Spleen (tissue), 11 donors: ENCODE data around the gene MYRF. TPM values are rescaled to one million over a fixed set of nuclear protein-coding genes. Genes with fewer than 3 reads are reported as not detected.

Experiments used
- DNase-seq: peaks from one replicate; pipeline ENCODE4 v3.0.0-alpha.2; 2020
- H3K27ac ChIP-seq, 8 donors: fragments of 200-600 bp; sonication (generic) in 7 of 8; 1 replicate in 4 of 8; 2 replicates in 4 of 8; pipeline versions ENCODE4 v1.5.0 to v1.8.0; 2016 to 2021; ENCODE audit warnings: inconsistent platforms in 4 of 8, mild to moderate bottlenecking in 4 of 8, moderate library complexity in 1 of 8
- H3K27me3 ChIP-seq, 7 donors: fragments of 200-600 bp; sonication (generic) in 6 of 7; replicated peaks in 1 of 7; 1 replicate in 4 of 7; 2 replicates in 3 of 7; pipeline versions ENCODE4 v1.5.0 to v1.8.0; 2016 to 2021; ENCODE audit warnings: inconsistent platforms in 3 of 7, mild to moderate bottlenecking in 1 of 7
- H3K36me3 ChIP-seq, 6 donors: fragments of 200-600 bp; sonication (generic) in 5 of 6; 1 replicate in 4 of 6; 2 replicates in 2 of 6; pipeline versions ENCODE4 v1.5.0 to v1.8.0; 2016 to 2021; ENCODE audit warnings: inconsistent platforms in 2 of 6
- H3K4me1 ChIP-seq, 6 donors: fragments of 200-600 bp; sonication (generic) in 5 of 6; 1 replicate in 3 of 6; 2 replicates in 3 of 6; pipeline versions ENCODE4 v1.5.0 to v1.8.0; 2016 to 2021; ENCODE audit warnings: inconsistent platforms in 3 of 6
- H3K4me3 ChIP-seq, 8 donors: fragments of 200-600 bp; sonication (generic) in 7 of 8; 1 replicate in 4 of 8; 2 replicates in 4 of 8; pipeline versions ENCODE4 v1.5.0 to v1.8.0; 2016 to 2021; ENCODE audit warnings: inconsistent platforms in 4 of 8, mild to moderate bottlenecking in 4 of 8, moderate library complexity in 2 of 8
- H3K9me3 ChIP-seq, 8 donors: fragments of 200-600 bp; sonication (generic) in 7 of 8; 1 replicate in 4 of 8; 2 replicates in 4 of 8; pipeline versions ENCODE4 v1.5.0 to v1.8.0; 2016 to 2021; ENCODE audit warnings: inconsistent platforms in 4 of 8
- CTCF ChIP-seq, 11 experiments: fragments of 200-600 bp in 7 of 11; fragments of 450-650 bp in 4 of 11; sonication (generic) in 4 of 11; IDR thresholded peaks in 8 of 11; conservative IDR thresholded peaks in 3 of 11; 1 replicate in 7 of 11; 2 replicates in 4 of 11; pipeline versions ENCODE4 v1.4.0 to v1.8.0; 2016 to 2021; ENCODE audit warnings: antibody characterized with exemption in 11 of 11, inconsistent platforms in 4 of 11, mild to moderate bottlenecking in 1 of 11
- POLR2A ChIP-seq, 3 donors: fragments of 450-650 bp; IDR thresholded peaks; one replicate each; pipeline ENCODE4 v1.5.1; 2017; ENCODE audit warnings: antibody characterized with exemption in 3 of 3, mild to moderate bottlenecking in 1 of 3
- POLR2AphosphoS5 ChIP-seq, 3 donors: sonication (generic); formaldehyde crosslinking; IDR thresholded peaks; one replicate each; pipeline ENCODE4 v1.5.1; 2017; ENCODE audit warnings: antibody characterized with exemption in 3 of 3
- whole genome bisulfite sequencing, 5 donors: extraction: QIAGEN DNeasy Blood & Tissue Kit in 3 of 5; methylation state at CpG; one replicate each; pipeline versions ENCODE4 v1.1.5 to v1.1.7; 2013 to 2018; 5-methylcytosine and 5-hydroxymethylcytosine counted together
- intact Hi-C: fragments of 100-400 bp; cut with DNase I; formaldehyde crosslinking; loops from one replicate; pipeline ENCODE4 v1.15.0; 2023; ENCODE audit warnings: low total_unique reads
- polyA plus RNA-seq, 3 donors: library from polyadenylated mRNA; stranded (reverse); fragments of 200-250 nt; gene quantifications; one replicate each; pipeline ENCODE4 v1.2.1, GENCODE V29; 2013
- total RNA-seq, 7 donors: library from RNA; depleted of rRNA in 3 of 7; stranded (reverse); fragments of >200 nt in 3 of 7; fragmentation: NEBNext Ultra II Directional in 4 of 7; extraction: Animal tissue kit (Norgen Biotek cat#: 25700) in 4 of 7; gene quantifications; one replicate each; pipeline versions ENCODE4 v1.1.0 to v1.2.1, GENCODE V29; 2016 to 2021
- donor health status: healthy with polysubstance abuse.
- donor health status: DM: no; HTN: no; CAD: no; lungs with moderate emphysema.
- donor health status: DM: no; HTN: no; CAD: no.
- donor health status: Bipolar disorder and iron deficiency.
- donor health status: healthy.
- donor health status: DM: no; HTN: no; CAD: no.
- donor health status: DM: yes; HTN: yes; CAD: no.

The MYRF gene
- total and polyA plus RNA-seq, 10 donors, result 0.15 to 1.5 (median 0.55) TPM

GRCh38 chr11:61724437-61724836, 28.0 kb upstream of the MYRF start:
- DNase-seq, result no peak
- Histone ChIP-seq H3K4me3 (no peak overlapping the region), H3K9me3 (no peaks in the 10 kb centered on the region), H3K27ac (no peak overlapping the region), H3K27me3 (no peaks in the 10 kb centered on the region), H3K36me3 (peaks cover 0 to 60% (median 0%) of the 10 kb centered on the region in 6 donors), H3K4me1 (no peaks in the 10 kb centered on the region)
- intact Hi-C loops, result no loop called here
- WGBS, 5 donors, result 80 to 94% (median 90%) methylated on average over 7 to 9 of the region's 9 CpGs
- TF ChIP-seq POLR2AphosphoS5 (IDR thresholded peaks at IDR 0.05) (no peak), CTCF (IDR thresholded peaks at IDR 0.05 in 8 of 11, conservative IDR thresholded peaks at IDR 0.05 in 3 of 11) (no peak), POLR2A (IDR thresholded peaks at IDR 0.05) (no peak)

- no peak for TF ChIP-seq CTCF (IDR thresholded peaks at IDR 0.05 in 8 of 11, conservative IDR thresholded peaks at IDR 0.05 in 3 of 11)
- TF ChIP-seq POLR2A (IDR thresholded peaks at IDR 0.05), result no peak
- no peak for TF ChIP-seq POLR2AphosphoS5 (IDR thresholded peaks at IDR 0.05)
- H3K36me3 ChIP-seq, result peaks cover 0 to 62% (median 0%) of the 10 kb centered on the region in 6 donors
- H3K4me1 ChIP-seq, result no peaks in the 10 kb centered on the region
- DNase-seq, result no peak
- H3K27me3 ChIP-seq, result no peaks in the 10 kb centered on the region
- H3K27ac ChIP-seq, result no peak overlapping the region
- intact Hi-C loops, result no loop called here
- WGBS, 5 donors, result 80 to 86% (median 84%) methylated on average over 6 to 12 of the region's 12 CpGs
- H3K4me3 ChIP-seq, result no peak overlapping the region
- no peaks in the 10 kb centered on the region for H3K9me3 ChIP-seq
Measured at GRCh38 chr11:61725781-61726231, 26.6 kb upstream of the MYRF start.

- TF ChIP-seq POLR2AphosphoS5 (IDR thresholded peaks at IDR 0.05), result no peak
- no peak for TF ChIP-seq POLR2A (IDR thresholded peaks at IDR 0.05)
- TF ChIP-seq CTCF (IDR thresholded peaks at IDR 0.05 in 8 of 11, conservative IDR thresholded peaks at IDR 0.05 in 3 of 11), result no peak
- Histone ChIP-seq H3K4me1 (no peaks in the 10 kb centered on the region), H3K36me3 (peaks cover 0 to 62% (median 0%) of the 10 kb centered on the region in 6 donors), H3K27ac (no peak overlapping the region), H3K9me3 (no peaks in the 10 kb centered on the region), H3K27me3 (no peaks in the 10 kb centered on the region), H3K4me3 (no peak overlapping the region)
- intact Hi-C loops, result no loop called here
- 82 to 92% (median 87%) methylated on average over 10 to 13 of the region's 13 CpGs for WGBS, 5 donors
- no peak for DNase-seq
Measured at GRCh38 chr11:61726775-61727174, 25.7 kb upstream of the MYRF start.

- peaks cover 0 to 62% (median 0%) of the 10 kb centered on the region in 6 donors for H3K36me3 ChIP-seq
- no peak for TF ChIP-seq POLR2AphosphoS5 (IDR thresholded peaks at IDR 0.05)
- TF ChIP-seq POLR2A (IDR thresholded peaks at IDR 0.05), result no peak
- intact Hi-C loops, result no loop called here
- H3K27ac ChIP-seq, result no peak overlapping the region
- no peak overlapping the region for H3K4me3 ChIP-seq
- no peaks in the 10 kb centered on the region for H3K4me1 ChIP-seq
- H3K9me3 ChIP-seq, result no peaks in the 10 kb centered on the region
- H3K27me3 ChIP-seq, result no peaks in the 10 kb centered on the region
- DNase-seq, result no peak
- WGBS, 5 donors, result 76 to 100% (median 92%) methylated on average over 1 to 3 of the region's 3 CpGs
Measured at GRCh38 chr11:61727401-61727811, 25.0 kb upstream of the MYRF start.
